Esophagus mucosa (tissue), 1 donor: ENCODE results near the gene ANKRD13D. TPM values are rescaled to one million over a fixed set of nuclear protein-coding genes. Genes with fewer than 3 reads are reported as not detected.

Source experiments
- ATAC-seq: fragments of 200-7000 bp; cut with Tn5 transposase; one replicate; pipeline ENCODE4 v1.9.1; 2020
- total RNA-seq: library from RNA; stranded (reverse); gene quantifications from one replicate; pipeline ENCODE4 v1.2.4, GENCODE V29; 2023
- donor health status: DM: yes; HTN: yes; CAD: no.

The ANKRD13D gene
- total RNA-seq, 1 donor from 2014 or later: 45.2 TPM

DNA sequence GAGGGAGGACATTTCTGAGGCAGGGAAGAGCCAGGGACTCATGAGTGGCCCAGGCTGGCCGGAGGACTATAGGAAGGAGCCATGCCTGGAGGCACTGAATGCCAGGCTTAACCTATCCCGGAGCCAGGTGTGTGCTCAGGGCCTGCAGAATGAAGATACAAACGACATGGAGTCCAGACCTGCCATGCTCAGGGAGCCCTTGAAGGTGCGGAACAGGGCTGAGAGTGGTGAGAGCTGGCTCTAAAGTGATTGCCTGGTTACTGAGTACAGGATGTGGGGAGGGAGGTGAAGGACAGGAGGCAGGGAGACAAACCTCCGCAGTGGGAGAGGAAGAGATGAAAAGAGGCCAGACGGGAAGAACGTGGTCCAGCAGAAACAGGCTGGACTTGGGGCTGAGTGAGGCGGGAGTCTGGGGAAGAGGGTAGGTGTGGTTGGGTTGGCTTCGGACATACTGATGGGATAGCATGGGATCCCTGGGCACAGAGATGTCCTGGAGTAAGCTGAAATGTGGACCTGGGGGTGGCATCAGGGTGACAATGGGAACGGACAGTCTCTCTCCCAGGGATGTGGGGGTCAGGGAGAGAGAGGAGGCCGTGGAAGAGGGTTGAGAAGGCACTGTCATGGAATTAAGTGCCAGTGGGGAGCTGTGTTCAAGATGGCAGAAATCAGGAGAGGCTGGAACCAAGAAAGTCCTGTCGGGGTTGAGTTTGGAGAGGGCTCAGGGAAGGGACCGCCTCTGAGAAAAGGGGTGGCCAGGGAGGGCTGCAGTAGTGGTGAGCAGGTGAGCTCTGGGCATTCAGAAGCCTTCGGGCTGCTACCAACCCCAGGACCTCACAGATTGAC lies 1.5 kb upstream of the ANKRD13D start:
- ATAC-seq: no peak

DNA sequence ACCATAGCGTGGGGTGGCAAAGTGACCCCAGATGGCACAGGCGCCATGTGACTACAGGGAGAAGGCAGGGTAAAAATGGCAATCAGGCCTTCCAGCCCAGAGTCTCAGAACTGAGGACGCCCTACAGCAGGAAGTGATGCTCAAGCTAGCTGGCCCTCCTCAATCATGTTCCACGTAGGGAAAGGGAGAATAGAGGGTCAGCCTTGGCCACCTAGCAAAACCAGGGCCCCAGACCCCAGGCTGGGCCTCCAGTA lies 978 bp upstream of the ANKRD13D start:
- ATAC-seq: no peak

- peak; percentile 62 for ATAC-seq
Measured at GRCh38 chr11:67288452-67289225, 464 bp upstream of the ANKRD13D start.

DNA sequence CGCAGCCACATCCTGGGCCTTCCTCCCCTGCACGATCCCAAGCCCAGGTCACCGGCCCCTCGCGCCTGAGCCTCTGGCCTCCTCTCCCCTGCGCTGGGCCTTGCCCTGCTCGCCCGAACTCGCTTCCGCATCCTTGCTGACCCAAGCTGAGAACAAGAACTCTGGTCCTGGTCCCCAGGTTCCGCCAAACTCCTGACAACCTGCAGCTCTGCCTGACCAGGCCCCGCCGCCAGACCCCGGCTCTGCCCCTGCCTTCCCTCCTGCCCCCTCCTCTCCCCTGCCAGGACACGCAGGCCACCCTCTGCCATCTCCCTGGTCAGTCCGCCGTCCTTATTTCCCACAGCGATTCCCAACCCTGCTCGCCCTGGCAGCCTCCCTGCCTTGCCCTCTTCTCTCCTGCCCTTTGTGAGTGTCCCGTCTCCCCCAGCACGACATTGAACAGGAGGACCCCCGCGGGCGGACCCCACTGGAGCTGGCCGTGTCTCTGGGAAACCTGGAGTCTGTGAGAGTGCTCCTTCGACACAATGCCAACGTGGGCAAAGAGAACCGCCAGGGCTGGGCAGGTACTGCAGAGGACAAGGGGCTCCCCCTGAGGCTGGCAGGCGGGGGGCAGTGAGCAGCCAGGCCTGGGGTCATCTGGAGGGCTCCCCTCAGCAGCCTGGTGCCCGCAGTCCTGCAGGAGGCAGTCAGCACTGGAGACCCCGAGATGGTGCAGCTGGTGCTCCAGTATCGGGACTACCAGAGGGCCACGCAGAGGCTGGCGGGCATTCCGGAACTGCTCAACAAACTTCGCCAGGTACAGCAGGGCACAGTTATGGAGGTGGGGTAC lies 762 bp downstream of the ANKRD13D start:
- ATAC-seq: no peak

GRCh38 chr11:67290801-67291200 lies 1.7 kb downstream of the ANKRD13D start:
- ATAC-seq: peak; percentile 11

DNA sequence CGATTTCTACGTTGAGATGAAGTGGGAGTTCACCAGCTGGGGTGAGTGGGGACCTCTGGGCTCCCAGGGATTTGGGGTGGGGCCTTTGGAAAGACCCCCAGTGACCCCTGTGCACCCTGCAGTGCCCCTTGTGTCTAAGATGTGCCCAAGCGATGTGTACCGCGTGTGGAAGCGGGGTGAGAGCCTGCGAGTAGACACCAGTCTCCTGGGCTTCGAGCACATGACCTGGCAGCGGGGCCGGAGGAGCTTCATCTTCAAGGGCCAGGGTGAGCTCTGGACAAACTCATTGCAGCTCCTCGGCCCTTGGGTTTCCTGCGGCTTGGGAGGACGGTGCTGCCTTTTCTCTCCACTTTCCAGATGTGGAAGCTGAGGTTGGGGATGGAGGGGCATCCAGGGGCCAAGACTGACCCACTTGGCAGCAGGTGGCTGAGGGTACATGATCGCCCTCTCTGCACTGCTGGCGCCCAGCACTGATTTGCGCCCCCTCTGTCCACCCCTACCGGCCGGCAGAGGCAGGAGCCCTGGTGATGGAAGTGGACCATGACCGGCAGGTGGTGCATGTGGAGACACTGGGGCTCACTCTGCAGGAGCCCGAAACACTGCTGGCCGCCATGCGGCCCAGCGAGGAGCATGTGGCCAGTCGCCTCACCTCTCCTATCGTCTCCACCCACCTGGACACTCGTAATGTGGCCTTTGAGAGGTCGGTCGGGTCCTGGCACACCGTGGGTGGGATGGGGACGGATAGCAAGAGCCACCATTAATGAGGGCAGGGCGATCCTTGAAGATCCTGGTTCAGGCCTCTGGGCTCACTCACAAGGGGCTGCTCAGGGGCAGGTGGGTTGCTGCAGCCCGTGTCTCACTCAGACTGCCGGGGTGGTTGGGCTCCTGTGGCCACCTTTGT lies 2.6 kb downstream of the ANKRD13D start:
- no peak for ATAC-seq

- no peak for ATAC-seq
Measured at GRCh38 chr11:67292671-67293070, 3.6 kb downstream of the ANKRD13D start.

- ATAC-seq: peak; percentile 50
Measured at GRCh38 chr11:67293090-67293489, 4.0 kb downstream of the ANKRD13D start.

- ATAC-seq: no peak
Measured at GRCh38 chr11:67295846-67296245, 6.7 kb downstream of the ANKRD13D start.

- no peak for ATAC-seq
Measured at GRCh38 chr11:67298786-67299185, 9.7 kb downstream of the ANKRD13D start.

- ATAC-seq: no peak
Measured at GRCh38 chr11:67299471-67300191, 10.5 kb downstream of the ANKRD13D start.

DNA sequence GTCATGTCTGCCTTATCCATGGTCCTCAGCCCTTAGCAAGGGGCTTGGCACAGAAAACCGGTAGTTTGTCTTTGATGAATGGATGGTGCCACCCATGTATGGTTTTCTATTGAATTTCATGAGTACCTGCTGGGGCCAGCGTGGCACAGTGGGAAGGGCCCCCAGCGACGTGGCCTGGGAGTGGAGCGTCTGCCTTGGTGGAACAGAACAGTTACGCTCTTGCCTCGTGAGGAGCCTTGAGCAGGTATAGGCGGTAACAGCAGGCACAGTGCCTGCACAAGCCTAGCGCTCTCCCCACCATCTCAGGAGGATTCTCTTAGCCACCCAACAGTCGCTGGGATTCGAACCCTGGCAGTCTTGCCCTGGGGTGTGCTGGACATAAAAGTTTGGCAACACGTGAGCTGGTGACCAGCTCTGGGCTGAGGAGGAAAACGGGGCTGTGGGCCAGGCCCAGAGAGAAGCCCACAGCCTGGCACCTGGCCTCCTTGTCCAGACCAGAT lies 11.2 kb downstream of the ANKRD13D start:
- ATAC-seq: no peak

DNA sequence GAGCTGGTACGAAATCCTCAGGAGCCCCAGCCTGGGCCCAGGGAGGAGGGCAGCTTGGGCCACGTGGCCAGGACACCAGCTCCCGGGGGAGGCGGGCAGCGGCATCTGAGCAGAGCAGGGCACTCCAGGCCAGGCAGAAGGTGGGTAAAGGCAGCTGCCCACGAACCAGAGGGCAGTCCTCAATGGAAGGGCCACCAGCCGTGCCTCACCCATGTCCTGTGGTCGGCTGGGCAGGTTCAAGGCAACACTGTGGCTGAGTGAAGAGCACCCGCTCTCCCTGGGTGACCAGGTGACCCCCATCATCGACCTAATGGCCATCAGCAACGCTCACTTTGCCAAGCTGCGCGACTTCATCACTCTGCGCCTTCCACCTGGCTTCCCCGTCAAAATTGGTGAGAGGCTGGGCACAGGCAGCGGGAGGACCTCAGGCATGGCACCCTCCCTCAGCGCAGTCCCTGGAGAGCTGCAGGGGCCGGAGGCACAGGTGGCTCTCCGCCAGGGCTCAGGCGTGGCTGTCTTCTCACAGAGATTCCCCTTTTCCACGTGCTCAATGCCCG lies 11.7 kb downstream of the ANKRD13D start:
- ATAC-seq: no peak

GRCh38 chr11:67301313-67301921 lies 12.3 kb downstream of the ANKRD13D start:
- no peak for ATAC-seq

DNA sequence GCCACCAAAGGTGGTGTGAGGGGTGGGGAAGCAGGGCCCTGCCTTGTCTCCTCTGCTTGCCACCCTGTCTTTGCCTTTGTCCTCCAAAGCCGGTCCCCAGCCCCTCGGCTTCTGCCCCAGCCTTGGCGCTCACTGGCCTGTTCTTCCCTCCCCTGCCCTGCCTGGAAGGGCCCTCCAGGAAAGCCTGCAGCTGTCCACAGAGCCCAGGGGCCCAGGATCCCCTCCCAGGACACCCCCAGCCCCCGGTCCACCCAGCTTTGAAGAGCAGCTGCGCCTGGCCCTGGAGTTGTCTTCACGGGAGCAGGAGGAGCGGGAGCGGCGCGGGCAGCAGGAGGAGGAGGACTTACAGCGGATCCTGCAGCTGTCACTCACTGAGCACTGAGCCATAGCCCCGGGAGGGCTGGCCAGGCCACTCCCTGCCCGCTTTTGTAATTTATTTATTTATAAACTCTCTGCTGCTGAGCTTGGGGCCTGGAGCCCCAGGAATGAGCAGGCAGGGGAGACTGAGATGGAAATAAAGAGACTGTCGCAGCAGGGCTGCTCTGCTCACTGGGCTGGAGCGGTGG lies 12.9 kb downstream of the ANKRD13D start:
- peak; percentile 61 for ATAC-seq

DNA sequence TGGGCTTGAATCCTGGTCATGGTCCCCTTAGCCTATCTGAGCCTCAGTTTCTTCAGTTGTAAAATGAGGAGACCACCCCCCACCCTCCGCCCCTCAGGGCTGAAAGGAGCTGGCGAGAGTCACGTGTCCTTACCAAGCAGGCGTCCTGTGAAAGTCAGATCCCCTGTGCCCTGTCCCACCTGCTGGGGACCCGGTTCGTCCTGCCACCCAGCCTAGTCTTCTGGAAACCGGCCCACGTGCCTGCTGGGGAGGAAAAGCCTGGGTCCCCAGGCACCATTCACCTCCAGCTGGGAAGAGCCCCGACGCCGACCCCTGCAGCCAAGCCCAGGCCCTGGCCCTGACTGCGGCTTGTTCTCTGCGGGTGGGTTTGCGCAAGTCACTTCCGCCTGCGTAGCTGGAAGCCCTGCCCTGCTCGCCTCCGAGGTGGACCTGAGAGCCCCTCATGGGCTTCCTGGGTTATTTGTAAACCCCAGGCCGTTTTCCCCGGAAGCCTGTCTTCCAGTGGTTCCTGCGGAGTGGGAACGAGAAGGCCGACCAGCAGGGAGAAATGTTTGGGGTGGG lies 13.5 kb downstream of the ANKRD13D start:
- ATAC-seq: peak; percentile 5

DNA sequence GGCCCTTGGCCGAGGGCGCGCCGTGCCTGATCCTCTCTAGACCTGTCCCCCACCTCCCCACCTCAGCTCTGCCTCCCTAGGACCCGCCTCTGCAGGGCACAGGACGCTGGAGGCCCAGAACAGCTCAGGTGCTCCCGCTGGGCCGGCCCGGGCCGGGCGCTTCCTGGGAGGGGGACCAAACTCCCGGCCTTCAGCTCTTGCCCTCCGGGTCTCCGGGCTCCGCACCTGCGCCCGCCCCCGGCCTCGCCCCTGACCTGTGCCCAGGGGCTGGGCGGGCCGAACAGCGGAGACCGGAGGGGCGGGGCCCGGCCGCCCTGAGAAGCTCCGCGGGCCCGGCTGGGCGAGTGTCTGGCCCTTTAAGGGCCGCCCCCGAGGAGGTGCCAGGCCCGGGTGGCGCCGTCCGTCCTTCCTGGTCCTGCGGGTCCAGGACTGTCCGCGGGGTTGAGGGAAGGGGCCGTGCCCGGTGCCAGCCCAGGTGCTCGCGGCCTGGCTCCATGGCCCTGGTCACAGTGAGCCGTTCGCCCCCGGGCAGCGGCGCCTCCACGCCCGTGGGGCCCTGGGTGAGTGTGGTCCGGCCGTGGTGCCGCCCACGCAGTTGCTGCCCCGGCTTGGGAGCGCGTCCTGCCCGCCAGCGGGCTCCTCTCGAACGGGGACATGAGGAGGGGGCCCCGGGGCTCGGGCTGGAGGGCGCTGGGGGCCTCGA lies 14.2 kb downstream of the ANKRD13D start, which contains the start of gene SSH3:
SSH3 (plus strand) TSS at position 399 of the 703 bp plus-strand sequence; CDS start at position 495, 96 bp downstream.
- ATAC-seq: peak; percentile 73

DNA sequence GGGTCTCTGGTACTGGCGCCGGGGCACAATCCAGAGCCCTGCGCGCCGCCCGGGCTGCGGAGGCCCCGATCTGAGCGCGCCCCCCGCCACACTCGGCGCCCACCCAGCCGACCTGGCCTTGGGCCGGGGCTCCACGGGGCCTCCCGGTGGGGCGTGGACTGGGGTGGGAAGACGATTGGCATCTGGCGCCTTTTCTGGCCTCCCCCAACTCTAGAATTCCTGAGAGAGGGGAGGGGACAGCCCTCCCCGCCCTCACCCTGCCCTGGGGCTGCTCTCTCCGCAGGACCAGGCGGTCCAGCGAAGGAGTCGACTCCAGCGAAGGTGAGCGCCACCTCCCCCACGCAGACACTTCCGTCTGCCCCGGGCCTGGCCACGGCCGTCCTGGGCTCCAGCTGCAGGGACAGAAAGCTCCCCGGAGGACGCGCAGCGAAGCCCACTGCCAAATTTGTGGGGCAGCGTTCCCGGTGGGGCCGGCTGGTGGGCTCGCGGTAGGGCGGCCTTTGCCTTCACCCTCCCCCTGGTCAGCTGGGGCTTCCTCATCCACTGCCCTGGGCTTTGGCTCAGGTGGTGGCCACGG lies 14.8 kb downstream of the ANKRD13D start:
- peak; percentile 21 for ATAC-seq
